Transverse colon (tissue), 4 donors: ENCODE data around the gene PYM1. TPM values are rescaled to one million over a fixed set of nuclear protein-coding genes. Genes with fewer than 3 reads are reported as not detected.
A peak's percentile ranks its signal among the peaks of the same experiment; 100 is the strongest.

Experiments used
- DNase-seq: peaks from one replicate; pipeline ENCODE4 v3.0.0-alpha.2; 2019
- H3K27ac ChIP-seq, 4 donors: fragments of 200-600 bp; sonication (generic); 2 replicates each; pipeline ENCODE4 v1.5.1; 2016 to 2018; ENCODE audit warnings: inconsistent platforms in 4 of 4
- H3K27me3 ChIP-seq: fragments of 200-600 bp; sonication (generic); 2 replicates; pipeline ENCODE4 v1.5.1; 2017; ENCODE audit warnings: inconsistent platforms
- H3K36me3 ChIP-seq, 4 donors: fragments of 200-600 bp; sonication (generic); 2 replicates each; pipeline ENCODE4 v1.5.1; 2017 to 2019; ENCODE audit warnings: inconsistent platforms in 4 of 4
- H3K4me1 ChIP-seq, 4 donors: fragments of 200-600 bp; sonication (generic); 2 replicates each; pipeline ENCODE4 v1.5.1; 2017 to 2020; ENCODE audit warnings: inconsistent platforms in 4 of 4
- H3K4me3 ChIP-seq, 4 donors: fragments of 200-600 bp; sonication (generic); 1 replicate in 1 of 4; 2 replicates in 3 of 4; pipeline versions ENCODE4 v1.5.1 to v1.6.1; 2017 to 2019; ENCODE audit warnings: inconsistent platforms in 4 of 4
- H3K9me3 ChIP-seq, 2 donors: fragments of 200-600 bp; sonication (generic); 2 replicates each; pipeline ENCODE4 v1.5.1; 2017 to 2019; ENCODE audit warnings: inconsistent platforms in 2 of 2
- CTCF ChIP-seq, 5 experiments: fragments of 200-600 bp in 3 of 5; fragments of 450-650 bp in 2 of 5; sonication (generic) in 3 of 5; IDR thresholded peaks; 1 replicate in 2 of 5; 2 replicates in 3 of 5; pipeline ENCODE4 v1.5.1; 2016 to 2017; ENCODE audit warnings: antibody characterized with exemption in 5 of 5, inconsistent platforms in 3 of 5, mild to moderate bottlenecking in 2 of 5, moderate library complexity in 1 of 5
- EP300 ChIP-seq: sonication (generic); formaldehyde crosslinking; IDR thresholded peaks from one replicate; pipeline ENCODE4 v1.6.1; 2017; ENCODE audit warnings: antibody characterized with exemption, low read depth
- POLR2A ChIP-seq: fragments of 450-650 bp; IDR thresholded peaks from one replicate; pipeline ENCODE4 v1.6.1; 2016; ENCODE audit warnings: antibody characterized with exemption, mild to moderate bottlenecking, moderate library complexity
- POLR2AphosphoS5 ChIP-seq, 3 donors: sonication (generic); formaldehyde crosslinking; IDR thresholded peaks; one replicate each; pipeline ENCODE4 v1.6.1; 2016; ENCODE audit warnings: antibody characterized with exemption in 3 of 3
- WGBS, 2 donors: methylation state at CpG; one replicate each; pipeline ENCODE4 v1.1.5; 2018; ENCODE audit warnings: low coverage in 1 of 2; 5-methylcytosine and 5-hydroxymethylcytosine counted together
- in situ Hi-C, 4 donors: fragments of 200-750 bp; cut with MboI; loops; one replicate each; pipeline versions ENCODE4 v1.15.0 to v1.15.1; 2017; ENCODE audit warnings: low sequenced_read_pairs in 3 of 4, low pct_ligation_motif_present in 1 of 4, low pct_unique_long_range_greater_than_20kb in 1 of 4
- intact Hi-C: fragments of 100-400 bp; cut with DNase I; formaldehyde crosslinking; loops from one replicate; pipeline ENCODE4 v1.15.1; 2023; ENCODE audit warnings: low total_unique reads
- total RNA-seq, 4 donors: library from RNA; depleted of rRNA; stranded (reverse); fragments of >200 nt; gene quantifications; one replicate each; pipeline ENCODE4 v1.1.0, GENCODE V29; 2016

PYM1 gene
- total RNA-seq, 4 donors from 2014 or later: 35.2 to 56.4 (median 47.8) TPM

GRCh38 chr12:55963760-55964159, 36.1 kb upstream of the PYM1 start:
- no peak for DNase-seq
- intact Hi-C loops (no loop called here), in situ Hi-C loops (no loop called here)
- Histone ChIP-seq H3K9me3 (no peaks in the 10 kb centered on the region), H3K27me3 (no peaks in the 10 kb centered on the region), H3K36me3 (no peaks in the 10 kb centered on the region), H3K4me3 (no peak overlapping the region), H3K27ac (no peak overlapping the region), H3K4me1 (peaks cover 8 to 18% (median 14%) of the 10 kb centered on the region in 4 donors)
- TF ChIP-seq POLR2A (no peak), POLR2AphosphoS5 (IDR thresholded peaks at IDR 0.05) (no peak), EP300 (no peak), CTCF (IDR thresholded peaks at IDR 0.05) (no peak)
- WGBS, 2 donors: 85 to 100% methylated on average over 2 of the region's 2 CpGs

- WGBS, 2 donors: 56% methylated on average over 5 of the region's 5 CpGs; no CpG with 5 or more reads in 1 of the 2 donors
- peak; percentile 58 for DNase-seq
- in situ Hi-C loops: no loop called here
Measured at GRCh38 chr12:55957106-55957859, 29.6 kb upstream of the PYM1 start.

GRCh38 chr12:55955800-55956508, 28.3 kb upstream of the PYM1 start:
- Histone ChIP-seq H3K36me3 (peaks cover 0 to 19% (median 3%) of the 10 kb centered on the region in 4 donors), H3K27ac (no peak overlapping the region), H3K9me3 (no peaks in the 10 kb centered on the region), H3K4me1 (no peaks in the 10 kb centered on the region), H3K27me3 (no peaks in the 10 kb centered on the region), H3K4me3 (no peak overlapping the region)
- in situ Hi-C loops: no loop called here
- intact Hi-C loops: no loop called here
- WGBS, 2 donors: 91% methylated on average over 6 of the region's 6 CpGs; no CpG with 5 or more reads in 1 of the 2 donors
- peak; percentile 27 for DNase-seq
- TF ChIP-seq POLR2A: no peak
- TF ChIP-seq CTCF (IDR thresholded peaks at IDR 0.05): peak in 3 of 5 experiments; percentile 7 to 24 (median 23)

More at GRCh38 chr12:55957106-55957859, 29.6 kb upstream of the PYM1 start:
- no peaks in the 10 kb centered on the region for H3K4me1 ChIP-seq
- intact Hi-C loops: no loop called here
- TF ChIP-seq POLR2AphosphoS5 (IDR thresholded peaks at IDR 0.05) (no peak), CTCF (IDR thresholded peaks at IDR 0.05) (no peak), POLR2A (no peak), EP300 (no peak)
- H3K4me3 ChIP-seq: no peak overlapping the region
- no peaks in the 10 kb centered on the region for H3K27me3 ChIP-seq
- no peak overlapping the region for H3K27ac ChIP-seq
- peaks cover 0 to 10% (median 0%) of the 10 kb centered on the region in 4 donors for H3K36me3 ChIP-seq
- no peaks in the 10 kb centered on the region for H3K9me3 ChIP-seq

GRCh38 chr12:55955344-55955743, 27.6 kb upstream of the PYM1 start:
- H3K27me3 ChIP-seq: no peaks in the 10 kb centered on the region
- peaks cover 0 to 24% (median 3%) of the 10 kb centered on the region in 4 donors for H3K36me3 ChIP-seq
- H3K27ac ChIP-seq: no peak overlapping the region
- no peaks in the 10 kb centered on the region for H3K9me3 ChIP-seq
- in situ Hi-C loops: no loop called here
- DNase-seq: no peak
- no peak overlapping the region for H3K4me3 ChIP-seq
- TF ChIP-seq CTCF (IDR thresholded peaks at IDR 0.05): no peak
- no peak for TF ChIP-seq POLR2AphosphoS5 (IDR thresholded peaks at IDR 0.05)
- H3K4me1 ChIP-seq: no peaks in the 10 kb centered on the region
- intact Hi-C loops: no loop called here
- whole genome bisulfite sequencing, 2 donors: 95% methylated on average over 4 of the region's 4 CpGs; no CpG with 5 or more reads in 1 of the 2 donors
